Measurements from ENCODE around the gene CGRRF1. TPM values are rescaled to one million over a fixed set of nuclear protein-coding genes. Genes with fewer than 3 reads are reported as not detected.

CGRRF1 gene
- total RNA-seq, 2 donors from 2014 or later, result 17.1 to 25.7 TPM

- no peak overlapping the region for H3K4me3 ChIP-seq
- WGBS, result 46% methylated on average over 13 of the region's 13 CpGs
- H3K9me3 ChIP-seq, result no peaks in the 10 kb centered on the region
- H3K27ac ChIP-seq, result no peak overlapping the region
- H3K36me3 ChIP-seq, result no peaks in the 10 kb centered on the region
- intact Hi-C loops (cut with DNase I), result loop anchor here (5.0 kb wide), 1 partner anchor 126 kb away; no protein-coding TSS in a partner anchor
- H3K27me3 ChIP-seq (replicated peaks; ENCODE audit: insufficient read depth), result no peaks in the 10 kb centered on the region
- H3K4me1 ChIP-seq (replicated peaks), result peaks cover 6% of the 10 kb centered on the region
- DNase-seq (ENCODE audit: low spot score), result no peak
- TF ChIP-seq CTCF (IDR thresholded peaks at IDR 0.05), result no peak
Observed at GRCh38 chr14:54493293-54493692, 16.4 kb upstream of the CGRRF1 start.

GRCh38 chr14:54497224-54497623 lies 12.5 kb upstream of the CGRRF1 start:
- Histone ChIP-seq H3K9me3 (no peaks in the 10 kb centered on the region), H3K36me3 (no peaks in the 10 kb centered on the region), H3K27me3 (replicated peaks; ENCODE audit: insufficient read depth) (no peaks in the 10 kb centered on the region), H3K27ac (no peak overlapping the region), H3K4me3 (no peak overlapping the region), H3K4me1 (replicated peaks) (no peaks in the 10 kb centered on the region)
- TF ChIP-seq POLR2A (IDR thresholded peaks at IDR 0.05) (no peak), POLR2AphosphoS5 (IDR thresholded peaks at IDR 0.05) (no peak), CTCF (IDR thresholded peaks at IDR 0.05) (no peak)
- 92% methylated on average over 2 of the region's 2 CpGs for WGBS
- DNase-seq (ENCODE audit: low spot score), result no peak
- intact Hi-C loops (cut with DNase I), result no loop called here

- DNase-seq (ENCODE audit: low spot score), result no peak
- H3K4me1 ChIP-seq (replicated peaks), result no peaks in the 10 kb centered on the region
- H3K27ac ChIP-seq, result no peak overlapping the region
- H3K36me3 ChIP-seq, result no peaks in the 10 kb centered on the region
- intact Hi-C loops (cut with DNase I), result no loop called here
- H3K4me3 ChIP-seq, result no peak overlapping the region
- no peaks in the 10 kb centered on the region for H3K27me3 ChIP-seq (replicated peaks; ENCODE audit: insufficient read depth)
- H3K9me3 ChIP-seq, result no peaks in the 10 kb centered on the region
- TF ChIP-seq POLR2A (IDR thresholded peaks at IDR 0.05) (no peak), CTCF (IDR thresholded peaks at IDR 0.05) (no peak), POLR2AphosphoS5 (IDR thresholded peaks at IDR 0.05) (no peak)
- 83% methylated on average over 5 of the region's 5 CpGs for WGBS
Observed at GRCh38 chr14:54498095-54498531, 11.6 kb upstream of the CGRRF1 start.

- no peak for TF ChIP-seq CTCF (IDR thresholded peaks at IDR 0.05)
- no peak for TF ChIP-seq POLR2A (IDR thresholded peaks at IDR 0.05)
- TF ChIP-seq POLR2AphosphoS5 (IDR thresholded peaks at IDR 0.05), result no peak
- intact Hi-C loops (cut with DNase I), result no loop called here
- Histone ChIP-seq H3K4me3 (no peak overlapping the region), H3K36me3 (no peaks in the 10 kb centered on the region), H3K4me1 (replicated peaks) (no peaks in the 10 kb centered on the region), H3K9me3 (no peaks in the 10 kb centered on the region), H3K27ac (no peak overlapping the region), H3K27me3 (replicated peaks; ENCODE audit: insufficient read depth) (no peaks in the 10 kb centered on the region)
- 86% methylated on average over 7 of the region's 7 CpGs for WGBS
- DNase-seq (ENCODE audit: low spot score), result no peak
Observed at GRCh38 chr14:54498579-54498978, 11.1 kb upstream of the CGRRF1 start.

GRCh38 chr14:54500744-54501143 lies 9.0 kb upstream of the CGRRF1 start:
- H3K27me3 ChIP-seq (replicated peaks; ENCODE audit: insufficient read depth), result no peaks in the 10 kb centered on the region
- intact Hi-C loops (cut with DNase I), result no loop called here
- DNase-seq (ENCODE audit: low spot score), result no peak
- WGBS, result 87% methylated on average over 3 of the region's 3 CpGs
- no peak overlapping the region for H3K27ac ChIP-seq
- TF ChIP-seq POLR2A (IDR thresholded peaks at IDR 0.05), result no peak
- TF ChIP-seq CTCF (IDR thresholded peaks at IDR 0.05), result no peak
- TF ChIP-seq POLR2AphosphoS5 (IDR thresholded peaks at IDR 0.05), result no peak
- no peaks in the 10 kb centered on the region for H3K36me3 ChIP-seq
- H3K4me3 ChIP-seq, result no peak overlapping the region
- no peaks in the 10 kb centered on the region for H3K9me3 ChIP-seq
- H3K4me1 ChIP-seq (replicated peaks), result no peaks in the 10 kb centered on the region

Measured in prostate gland (tissue), 2 donors.